GM19324 (cell line): ENCODE data around the gene EMP2.

Experiments used
- ATAC-seq: cut with Tn5 transposase; IDR thresholded peaks from one replicate; pipeline ENCODE4 v1.9.1; 2021; ENCODE audit warnings: mild to moderate bottlenecking, moderate library complexity; ENCODE audit not compliant: unreplicated experiment, low FRiP score

The EMP2 gene

DNA sequence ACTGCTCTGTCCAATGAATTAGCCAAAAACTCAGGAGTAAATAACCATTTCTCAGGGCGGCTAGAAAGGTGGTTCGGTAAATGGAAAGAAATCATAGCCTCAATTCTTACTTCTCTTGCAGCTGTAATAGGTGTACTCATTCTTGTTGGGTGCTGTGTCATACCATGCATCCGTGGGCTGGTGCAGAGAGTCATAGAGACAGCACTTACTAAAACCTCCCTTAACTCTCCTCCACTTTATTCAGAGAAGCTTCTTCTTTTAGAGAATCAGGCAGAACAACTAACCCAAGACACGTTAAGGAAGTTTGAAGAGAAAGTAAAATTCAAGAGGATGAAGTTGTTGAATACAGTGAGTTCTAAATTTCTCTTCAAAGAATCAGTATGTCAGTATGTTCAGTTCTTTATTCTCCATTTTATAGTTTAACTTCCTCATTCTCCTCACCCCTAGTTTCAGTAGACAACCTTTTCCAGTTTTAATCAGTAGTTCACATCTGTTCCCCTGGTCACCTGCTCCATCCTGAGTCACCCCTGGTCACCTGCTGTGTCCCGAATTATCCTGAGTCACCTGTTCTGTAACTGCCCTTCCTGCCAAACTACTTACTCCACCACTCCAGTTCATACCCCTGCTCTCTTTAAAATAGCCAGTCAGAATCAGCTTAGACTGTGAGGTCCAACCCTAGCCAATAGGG, 85.9 kb downstream of the EMP2 start:
- ATAC-seq, result no peak

DNA sequence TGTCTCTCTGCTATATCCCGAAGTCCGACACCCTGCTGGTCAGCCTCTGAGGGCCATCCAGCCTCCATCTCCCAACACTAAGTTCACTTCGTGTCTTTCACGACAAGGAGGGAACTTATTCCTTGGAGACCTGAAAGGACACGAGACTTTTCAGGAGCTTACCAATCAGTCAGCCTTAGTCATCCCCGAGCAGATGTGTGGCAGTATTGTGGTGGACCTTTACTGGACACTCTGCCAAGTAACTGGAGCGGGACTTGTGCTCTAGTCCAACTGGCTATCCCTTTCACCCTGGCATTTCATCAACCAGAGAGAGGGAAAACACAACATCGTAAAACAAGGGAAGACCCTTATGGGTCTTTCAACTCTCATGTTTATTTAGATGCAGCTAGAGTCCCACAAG, 87.1 kb downstream of the EMP2 start:
- no peak for ATAC-seq

GRCh38 chr16:10490141-10490540, 90.3 kb downstream of the EMP2 start:
- ATAC-seq, result no peak

DNA sequence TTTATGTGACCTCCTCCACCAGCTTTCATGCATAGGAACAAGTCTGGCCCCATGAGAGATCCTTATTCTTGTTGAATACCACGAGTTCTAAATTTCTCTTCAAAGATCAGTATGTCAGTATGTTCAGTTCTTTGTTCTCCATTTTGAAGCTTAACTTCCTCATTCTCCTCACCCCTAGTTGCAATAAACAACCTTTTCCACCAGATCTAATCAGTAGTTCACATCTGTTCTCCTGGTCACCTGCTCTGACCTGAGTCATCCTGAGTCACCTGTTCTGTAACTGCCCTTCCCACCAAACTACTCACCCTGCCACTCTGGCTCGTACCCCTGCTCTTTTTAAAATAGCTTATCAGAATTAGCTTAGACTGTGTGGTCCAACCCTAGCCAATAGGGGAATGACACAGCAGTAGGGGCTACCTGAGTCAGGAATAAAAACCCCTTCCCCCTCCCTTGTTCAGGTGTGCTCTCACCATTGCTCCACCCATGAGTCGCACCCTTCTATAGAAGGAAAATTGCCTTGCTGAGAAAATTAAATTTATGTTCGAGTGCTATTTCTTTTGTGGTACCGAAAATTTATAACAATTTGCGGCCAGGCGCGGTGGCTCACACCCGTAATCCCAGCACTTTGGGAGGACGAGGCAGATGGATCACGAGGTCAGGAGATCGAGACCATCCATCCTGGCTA, 94.6 kb downstream of the EMP2 start:
- ATAC-seq, result no peak

GRCh38 chr16:10485159-10485558, 95.2 kb downstream of the EMP2 start:
- no peak for ATAC-seq

- no peak for ATAC-seq
These were observed 100.2 kb downstream of the EMP2 start for GRCh38 chr16:10480151-10480550.
